ENCODE results near the gene ORM2.

The ORM2 gene

GRCh38 chr9:114345493-114346065, 15.9 kb downstream of the ORM2 start:
- TF ChIP-seq SIN3A (IDR thresholded peaks at IDR 0.05; ENCODE audit: borderline replicate concordance, insufficient read depth, low read length) (no peak), FOXP2 (optimal IDR thresholded peaks at IDR 0.05; ENCODE audit: borderline replicate concordance, extremely low read depth, extremely low read length, insufficient read depth) (no peak), POLR2AphosphoS5 (IDR thresholded peaks at IDR 0.05; ENCODE audit: low read depth, low read length) (no peak), TAF1 (IDR thresholded peaks at IDR 0.05; ENCODE audit: borderline replicate concordance, insufficient read depth, low read length) (no peak), REST (IDR thresholded peaks at IDR 0.05; ENCODE audit: insufficient read depth in 1 of 2, low read depth in 2 of 2, low read length in 2 of 2) (no peak)

GRCh38 chr9:114346146-114346545, 16.5 kb downstream of the ORM2 start:
- TF ChIP-seq TAF1 (IDR thresholded peaks at IDR 0.05; ENCODE audit: borderline replicate concordance, insufficient read depth, low read length) (no peak), FOXP2 (optimal IDR thresholded peaks at IDR 0.05; ENCODE audit: borderline replicate concordance, extremely low read depth, extremely low read length, insufficient read depth) (no peak), SIN3A (IDR thresholded peaks at IDR 0.05; ENCODE audit: borderline replicate concordance, insufficient read depth, low read length) (no peak), REST (IDR thresholded peaks at IDR 0.05; ENCODE audit: insufficient read depth in 1 of 2, low read depth in 2 of 2, low read length in 2 of 2) (no peak), POLR2AphosphoS5 (IDR thresholded peaks at IDR 0.05; ENCODE audit: low read depth, low read length) (no peak)

- TF ChIP-seq FOXP2 (optimal IDR thresholded peaks at IDR 0.05; ENCODE audit: borderline replicate concordance, extremely low read depth, extremely low read length, insufficient read depth) = no peak
- TF ChIP-seq SIN3A (IDR thresholded peaks at IDR 0.05; ENCODE audit: borderline replicate concordance, insufficient read depth, low read length) = no peak
- no peak for TF ChIP-seq TAF1 (IDR thresholded peaks at IDR 0.05; ENCODE audit: borderline replicate concordance, insufficient read depth, low read length)
- no peak for TF ChIP-seq REST (IDR thresholded peaks at IDR 0.05; ENCODE audit: insufficient read depth in 1 of 2, low read depth in 2 of 2, low read length in 2 of 2)
- no peak for TF ChIP-seq POLR2AphosphoS5 (IDR thresholded peaks at IDR 0.05; ENCODE audit: low read depth, low read length)
These were observed 18.0 kb downstream of the ORM2 start for GRCh38 chr9:114347675-114348074.

GRCh38 chr9:114348261-114348905, 18.7 kb downstream of the ORM2 start:
- TF ChIP-seq TAF1 (IDR thresholded peaks at IDR 0.05; ENCODE audit: borderline replicate concordance, insufficient read depth, low read length) = no peak
- TF ChIP-seq POLR2AphosphoS5 (IDR thresholded peaks at IDR 0.05; ENCODE audit: low read depth, low read length) = no peak
- no peak for TF ChIP-seq REST (IDR thresholded peaks at IDR 0.05; ENCODE audit: insufficient read depth in 1 of 2, low read depth in 2 of 2, low read length in 2 of 2)
- no peak for TF ChIP-seq FOXP2 (optimal IDR thresholded peaks at IDR 0.05; ENCODE audit: borderline replicate concordance, extremely low read depth, extremely low read length, insufficient read depth)
- no peak for TF ChIP-seq SIN3A (IDR thresholded peaks at IDR 0.05; ENCODE audit: borderline replicate concordance, insufficient read depth, low read length)

Data from PFSK-1 (cell line).